ENCODE data around the gene CT83.

Gene CT83

GRCh38 chrX:116462822-116463221, at the start of gene CT83:
Gene CT83 (minus strand): TSS chrX:116462976. CDS start chrX:116462856, 120 bp downstream.
- DNase-seq (ENCODE audit: low read depth): no peak

GRCh38 chrX:116499780-116500179, 37.0 kb upstream of the CT83 start:
- DNase-seq (ENCODE audit: low read depth): no peak

- DNase-seq (ENCODE audit: low read depth): no peak
Observed at GRCh38 chrX:116493271-116493670, 30.5 kb upstream of the CT83 start.

GRCh38 chrX:116490104-116490503, 27.3 kb upstream of the CT83 start:
- DNase-seq (ENCODE audit: low read depth): no peak

GRCh38 chrX:116480059-116480458, 17.3 kb upstream of the CT83 start:
- DNase-seq (ENCODE audit: low read depth): no peak

GRCh38 chrX:116449156-116449555, 13.6 kb downstream of the CT83 start:
- DNase-seq (ENCODE audit: low read depth): no peak

GRCh38 chrX:116436358-116436816, 26.4 kb downstream of the CT83 start, which contains the start of gene SLC6A14:
Gene SLC6A14 (plus strand): TSS chrX:116436606. CDS start chrX:116436710, 104 bp downstream.
- no peak for DNase-seq (ENCODE audit: low read depth)

GRCh38 chrX:116435597-116435996, 27.2 kb downstream of the CT83 start:
- DNase-seq (ENCODE audit: low read depth): no peak

- no peak for DNase-seq (ENCODE audit: low read depth)
Observed at GRCh38 chrX:116427978-116428377, 34.8 kb downstream of the CT83 start.

GRCh38 chrX:116417968-116418367, 44.8 kb downstream of the CT83 start:
- DNase-seq (ENCODE audit: low read depth): no peak

- no peak for DNase-seq (ENCODE audit: low read depth)
Observed at GRCh38 chrX:116417214-116417613, 45.6 kb downstream of the CT83 start.

- no peak for DNase-seq (ENCODE audit: low read depth)
Observed at GRCh38 chrX:116413273-116413672, 49.5 kb downstream of the CT83 start.

Data from HS-27A (cell line).